ENCODE data around the gene KRTAP13-3.

KRTAP13-3 gene

GRCh38 chr21:30443226-30443625 is 17.5 kb upstream of the KRTAP13-3 start:
- no peak for DNase-seq (ENCODE audit: low read depth)
- in situ Hi-C loops (cut with HindIII; ENCODE audit: low sequenced_read_pairs): no loop called here
- no peak for TF ChIP-seq CTCF (IDR thresholded peaks at IDR 0.05; ENCODE audit: low read depth, low read length, missing control alignments)
- H3K4me3 ChIP-seq (ENCODE audit: low read depth, low read length): no peak overlapping the region

GRCh38 chr21:30439975-30440374 is 14.2 kb upstream of the KRTAP13-3 start, which contains the start of gene KRTAP15-1:
TSS of gene KRTAP15-1 (plus strand) at chr21:30440275. CDS start at chr21:30440328, 53 bp downstream.
- in situ Hi-C loops (cut with HindIII; ENCODE audit: low sequenced_read_pairs): no loop called here
- no peak for TF ChIP-seq CTCF (IDR thresholded peaks at IDR 0.05; ENCODE audit: low read depth, low read length, missing control alignments)
- no peak within 1 kb of the TSS for H3K4me3 ChIP-seq (ENCODE audit: low read depth, low read length)
- no peak for DNase-seq (ENCODE audit: low read depth)

GRCh38 chr21:30437010-30437565 is 11.4 kb upstream of the KRTAP13-3 start:
- no peak for DNase-seq (ENCODE audit: low read depth)
- no peak for TF ChIP-seq CTCF (IDR thresholded peaks at IDR 0.05; ENCODE audit: low read depth, low read length, missing control alignments)
- no peak overlapping the region for H3K4me3 ChIP-seq (ENCODE audit: low read depth, low read length)
- in situ Hi-C loops (cut with HindIII; ENCODE audit: low sequenced_read_pairs): no loop called here

- H3K4me3 ChIP-seq (ENCODE audit: low read depth, low read length): no peak overlapping the region
- TF ChIP-seq CTCF (IDR thresholded peaks at IDR 0.05; ENCODE audit: low read depth, low read length, missing control alignments): peak; percentile 80
- in situ Hi-C loops (cut with HindIII; ENCODE audit: low sequenced_read_pairs): no loop called here
- DNase-seq (ENCODE audit: low read depth): peak; percentile 4
Measured at GRCh38 chr21:30434033-30434631, 8.4 kb upstream of the KRTAP13-3 start.

- no peak within 1 kb of the TSS for H3K4me3 ChIP-seq (ENCODE audit: low read depth, low read length)
- TF ChIP-seq CTCF (IDR thresholded peaks at IDR 0.05; ENCODE audit: low read depth, low read length, missing control alignments): no peak
- in situ Hi-C loops (cut with HindIII; ENCODE audit: low sequenced_read_pairs): no loop called here
- no peak for DNase-seq (ENCODE audit: low read depth)
Measured at GRCh38 chr21:30430170-30430655, 4.5 kb upstream of the KRTAP13-3 start, which contains the start of gene KRTAP13-4. TSS of gene KRTAP13-4 (plus strand) at chr21:30430220. CDS start at chr21:30430276, 56 bp downstream.

GRCh38 chr21:30426731-30427130 is 1.0 kb upstream of the KRTAP13-3 start:
- no peak for TF ChIP-seq CTCF (IDR thresholded peaks at IDR 0.05; ENCODE audit: low read depth, low read length, missing control alignments)
- no peak overlapping the region for H3K4me3 ChIP-seq (ENCODE audit: low read depth, low read length)
- in situ Hi-C loops (cut with HindIII; ENCODE audit: low sequenced_read_pairs): no loop called here
- no peak for DNase-seq (ENCODE audit: low read depth)
